ENCODE data around the gene NECTIN1.

NECTIN1 gene

GRCh38 chr11:119629834-119630624 lies 99.0 kb downstream of the NECTIN1 start:
- no peak for DNase-seq (ENCODE audit: low read depth)
- TF ChIP-seq CTCF (conservative IDR thresholded peaks at IDR 0.05; ENCODE audit: low read length): no peak
- no peak overlapping the region for H3K4me3 ChIP-seq (ENCODE audit: low read length)

GRCh38 chr11:119629085-119629484 lies 99.9 kb downstream of the NECTIN1 start:
- H3K4me3 ChIP-seq (ENCODE audit: low read length): no peak overlapping the region
- no peak for DNase-seq (ENCODE audit: low read depth)
- no peak for TF ChIP-seq CTCF (conservative IDR thresholded peaks at IDR 0.05; ENCODE audit: low read length)

- TF ChIP-seq CTCF (conservative IDR thresholded peaks at IDR 0.05; ENCODE audit: low read length): no peak
- H3K4me3 ChIP-seq (ENCODE audit: low read length): no peak overlapping the region
- DNase-seq (ENCODE audit: low read depth): no peak
These were observed 101.7 kb downstream of the NECTIN1 start for GRCh38 chr11:119627286-119627685.

- H3K4me3 ChIP-seq (ENCODE audit: low read length): no peak overlapping the region
These were observed 102.1 kb downstream of the NECTIN1 start for GRCh38 chr11:119626871-119627270.

GRCh38 chr11:119626197-119626841 lies 102.7 kb downstream of the NECTIN1 start:
- DNase-seq (ENCODE audit: low read depth): no peak
- TF ChIP-seq CTCF (conservative IDR thresholded peaks at IDR 0.05; ENCODE audit: low read length): no peak
- H3K4me3 ChIP-seq (ENCODE audit: low read length): no peak overlapping the region

More at GRCh38 chr11:119626871-119627270, 102.1 kb downstream of the NECTIN1 start:
- no peak for DNase-seq (ENCODE audit: low read depth)
- no peak for TF ChIP-seq CTCF (conservative IDR thresholded peaks at IDR 0.05; ENCODE audit: low read length)

GRCh38 chr11:119625206-119625978 lies 103.6 kb downstream of the NECTIN1 start:
- DNase-seq (ENCODE audit: low read depth): peak; percentile 52
- TF ChIP-seq CTCF (conservative IDR thresholded peaks at IDR 0.05; ENCODE audit: low read length): no peak
- H3K4me3 ChIP-seq (ENCODE audit: low read length): no peak overlapping the region

Data from AG10803 (cell line).